A549 treated with ZK216348 at 1 μM for 4 hours (cell line): ENCODE measurements around the gene PLSCR4. TPM values are rescaled to one million over a fixed set of nuclear protein-coding genes. Genes with fewer than 3 reads are reported as not detected.

Source experiments
- total RNA-seq: library from RNA; stranded (reverse); fragments of 200-300 nt; extraction: Qiagen RNA extraction; gene quantifications from 5 replicates; pipeline ENCODE4 v1.2.3, GENCODE V29; 2022; ENCODE audit warnings: low read depth

The PLSCR4 gene
- 4.3 to 9.1 TPM (median 6.7 TPM) in 5 replicates for total RNA-seq

GRCh38 chr3:146250449-146251382, at the start of gene PLSCR4:
Gene PLSCR4, minus strand, starts transcription at chr3:146251105. Its CDS starts 29,034 bp downstream, at chr3:146222071.

GRCh38 chr3:146160964-146161662, 89.8 kb downstream of the PLSCR4 start, which contains the start of gene PLOD2:
Gene PLOD2, minus strand, starts transcription at chr3:146161184. Its CDS starts 195 bp downstream, at chr3:146160989.

Other genes starting within 250 kb of the PLSCR4 start
- 75.4 to 142 TPM (median 121 TPM) in 5 replicates for gene PLOD2, start 89.9 kb downstream of the PLSCR4 start, total RNA-seq
- gene PLSCR2, start 218.5 kb upstream of the PLSCR4 start, total RNA-seq: not detected in 5 replicates